MM.1S (cell line): ENCODE measurements around the gene PPM1E.
"Not testable (repeated sequence)": the region's sequence is repeated elsewhere in the genome, so short reads cannot be mapped to it uniquely, and the experiment has no call there.

Source experiments
- DNase-seq: peaks from one replicate; pipeline ENCODE4 v3.0.0-alpha.2; 2015
- H2AFZ ChIP-seq: fragments of 300-600 bp; sonication (generic); 2 replicates; pipeline ENCODE4 v1.6.0; 2016; ENCODE audit warnings: antibody characterized with exemption, low read length
- H3F3A ChIP-seq: fragments of 300-600 bp; sonication (generic); 2 replicates; pipeline ENCODE4 v1.6.1; 2016; ENCODE audit warnings: mild to moderate bottlenecking, antibody characterized with exemption, low read length, moderate library complexity, mixed read lengths; ENCODE audit not compliant: insufficient read depth
- H3K27ac ChIP-seq: fragments of 300-600 bp; sonication (generic); 2 replicates; pipeline ENCODE4 v1.5.1; 2016; ENCODE audit warnings: mild to moderate bottlenecking, low read length
- H3K27me3 ChIP-seq: fragments of 300-600 bp; sonication (generic); replicated peaks from 2 replicates; pipeline ENCODE4 v1.6.0; 2016; ENCODE audit warnings: low read length; ENCODE audit not compliant: insufficient read depth
- H3K36me3 ChIP-seq: fragments of 300-600 bp; sonication (generic); replicated peaks from 2 replicates; pipeline ENCODE4 v1.6.1; 2016; ENCODE audit warnings: mild to moderate bottlenecking, low read length, mixed read lengths; ENCODE audit not compliant: insufficient read depth
- H3K4me1 ChIP-seq: fragments of 300-600 bp; sonication (generic); 2 replicates; pipeline ENCODE4 v1.6.1; 2016; ENCODE audit warnings: low read length, mixed read lengths
- H3K4me2 ChIP-seq: fragments of 300-600 bp; sonication (generic); 2 replicates; pipeline ENCODE4 v1.6.0; 2016; ENCODE audit warnings: low read depth, low read length
- H3K4me3 ChIP-seq: fragments of 300-600 bp; sonication (generic); 2 replicates; pipeline ENCODE4 v1.5.1; 2016; ENCODE audit warnings: low read length, mixed read lengths
- H3K79me2 ChIP-seq: fragments of 300-600 bp; sonication (generic); 2 replicates; pipeline ENCODE4 v1.6.1; 2016; ENCODE audit warnings: mixed run types, low read length, mixed read lengths
- H3K9ac ChIP-seq: fragments of 300-600 bp; sonication (generic); 2 replicates; pipeline ENCODE4 v1.6.1; 2016; ENCODE audit warnings: low read length, mixed read lengths
- H3K9me2 ChIP-seq: fragments of 300-600 bp; sonication (generic); replicated peaks from 2 replicates; pipeline ENCODE4 v1.6.1; 2016; ENCODE audit warnings: mild to moderate bottlenecking, low read length, mixed read lengths; ENCODE audit not compliant: insufficient read depth
- H3K9me3 ChIP-seq: fragments of 300-600 bp; sonication (generic); replicated peaks from 2 replicates; pipeline ENCODE4 v1.6.1; 2016; ENCODE audit warnings: mild to moderate bottlenecking, low read length, mixed read lengths; ENCODE audit not compliant: insufficient read depth
- H4K20me1 ChIP-seq: fragments of 300-600 bp; sonication (generic); 2 replicates; pipeline ENCODE4 v1.6.1; 2016; ENCODE audit warnings: mild to moderate bottlenecking, low read length, moderate library complexity, mixed read lengths; ENCODE audit not compliant: insufficient read depth
- EZH2 ChIP-seq: fragments of 300-600 bp; sonication (generic); optimal IDR thresholded peaks from 2 replicates; pipeline ENCODE3; 2017; ENCODE audit warnings: low read depth, mild to moderate bottlenecking, antibody characterized with exemption, low read length, mixed read lengths
- EZH2phosphoT487 ChIP-seq: fragments of 300-600 bp; sonication (generic); IDR thresholded peaks from 2 replicates; pipeline ENCODE4 v1.6.1; 2018; ENCODE audit warnings: antibody characterized with exemption, low read length
- TF ChIP-seq, protein P1 (sequence below): fragments of 300-600 bp; sonication (generic); IDR thresholded peaks from 2 replicates; pipeline ENCODE4 v1.5.1; 2016; ENCODE audit warnings: antibody characterized with exemption, low read length, mixed read lengths

Gene PPM1E

DNA sequence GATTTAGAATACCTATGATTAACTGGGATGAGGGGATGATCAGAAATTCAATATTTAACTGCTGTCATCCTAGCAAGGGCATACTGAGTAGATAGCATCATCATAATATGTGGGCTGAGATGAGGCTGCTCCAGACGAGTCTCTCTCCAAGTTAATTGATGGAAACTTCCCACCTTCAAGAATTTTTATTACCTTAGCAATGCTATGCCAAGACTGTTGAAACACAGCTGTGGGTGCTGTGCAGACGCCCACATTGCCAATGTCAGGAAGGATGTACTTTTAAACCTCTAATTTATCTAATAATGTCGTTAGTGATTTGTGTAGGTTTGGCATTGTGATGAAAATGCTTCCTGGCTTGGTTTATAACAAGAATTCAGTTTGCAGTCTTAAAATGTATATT lies 180.6 kb downstream of the PPM1E start:
- TF ChIP-seq EZH2phosphoT487 (no peak), EZH2 (no peak)
- TF ChIP-seq, protein P1, sequence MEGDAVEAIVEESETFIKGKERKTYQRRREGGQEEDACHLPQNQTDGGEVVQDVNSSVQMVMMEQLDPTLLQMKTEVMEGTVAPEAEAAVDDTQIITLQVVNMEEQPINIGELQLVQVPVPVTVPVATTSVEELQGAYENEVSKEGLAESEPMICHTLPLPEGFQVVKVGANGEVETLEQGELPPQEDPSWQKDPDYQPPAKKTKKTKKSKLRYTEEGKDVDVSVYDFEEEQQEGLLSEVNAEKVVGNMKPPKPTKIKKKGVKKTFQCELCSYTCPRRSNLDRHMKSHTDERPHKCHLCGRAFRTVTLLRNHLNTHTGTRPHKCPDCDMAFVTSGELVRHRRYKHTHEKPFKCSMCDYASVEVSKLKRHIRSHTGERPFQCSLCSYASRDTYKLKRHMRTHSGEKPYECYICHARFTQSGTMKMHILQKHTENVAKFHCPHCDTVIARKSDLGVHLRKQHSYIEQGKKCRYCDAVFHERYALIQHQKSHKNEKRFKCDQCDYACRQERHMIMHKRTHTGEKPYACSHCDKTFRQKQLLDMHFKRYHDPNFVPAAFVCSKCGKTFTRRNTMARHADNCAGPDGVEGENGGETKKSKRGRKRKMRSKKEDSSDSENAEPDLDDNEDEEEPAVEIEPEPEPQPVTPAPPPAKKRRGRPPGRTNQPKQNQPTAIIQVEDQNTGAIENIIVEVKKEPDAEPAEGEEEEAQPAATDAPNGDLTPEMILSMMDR = no peak
- Histone ChIP-seq H3K9me2 (no peaks in the 10 kb centered on the region), H3K4me3 (no peak overlapping the region), H3K4me1 (no peaks in the 10 kb centered on the region), H3K79me2 (no peaks in the 10 kb centered on the region), H3K9ac (no peak overlapping the region), H2AFZ (no peak overlapping the region), H3K9me3 (no peaks in the 10 kb centered on the region), H4K20me1 (no peaks in the 10 kb centered on the region), H3K27ac (no peak overlapping the region), H3K4me2 (no peak overlapping the region), H3K36me3 (no peaks in the 10 kb centered on the region), H3K27me3 (no peaks in the 10 kb centered on the region), H3F3A (no peaks in the 10 kb centered on the region)
- DNase-seq = no peak

DNA sequence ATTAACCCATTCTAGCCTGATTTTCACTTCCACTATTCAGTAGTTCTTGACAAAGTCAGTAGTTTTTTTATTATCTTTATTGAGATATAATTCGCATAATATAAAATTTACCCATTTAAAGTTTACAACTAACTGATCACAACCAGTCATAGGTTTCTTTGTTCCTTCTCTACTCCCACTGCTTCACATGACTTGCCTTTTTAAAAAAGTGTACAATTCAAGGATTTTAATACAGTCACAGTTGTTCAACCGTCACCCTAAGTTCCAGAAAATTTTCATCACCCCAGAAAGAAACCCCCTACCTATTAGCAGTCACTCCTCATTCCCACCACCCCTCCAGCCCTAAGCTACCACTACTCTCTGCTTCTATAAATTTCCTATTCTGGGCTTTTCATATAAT lies 188.5 kb downstream of the PPM1E start:
- Histone ChIP-seq H3F3A (no peaks in the 10 kb centered on the region), H3K36me3 (no peaks in the 10 kb centered on the region), H3K79me2 (no peaks in the 10 kb centered on the region), H3K4me1 (no peaks in the 10 kb centered on the region), H3K9me2 (no peaks in the 10 kb centered on the region), H3K4me2 (no peak overlapping the region), H3K27me3 (no peaks in the 10 kb centered on the region), H4K20me1 (no peaks in the 10 kb centered on the region), H3K27ac (no peak overlapping the region), H3K4me3 (no peak overlapping the region), H2AFZ (no peak overlapping the region), H3K9me3 (no peaks in the 10 kb centered on the region), H3K9ac (no peak overlapping the region)
- no peak for DNase-seq
- TF ChIP-seq, protein P1 = no peak
- no peak for TF ChIP-seq EZH2phosphoT487

DNA sequence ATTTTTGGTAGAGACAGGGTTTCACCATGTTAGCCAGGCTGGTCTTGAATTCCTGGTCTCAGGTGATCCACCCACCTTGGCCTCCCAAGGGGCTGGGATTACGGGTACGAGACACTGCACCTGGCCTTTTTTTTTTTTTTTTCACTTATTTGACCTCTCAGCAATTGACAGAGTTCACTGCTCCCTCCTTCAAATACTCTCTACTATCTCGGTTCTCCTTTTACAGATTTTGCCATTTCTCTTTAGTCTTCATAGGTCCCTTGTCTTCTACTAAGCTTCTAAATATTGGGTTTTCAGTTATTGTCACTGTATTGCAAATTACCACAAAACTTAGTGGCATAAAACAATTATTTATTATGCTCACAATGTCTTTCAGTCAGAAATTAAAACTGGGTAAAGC lies 191.8 kb downstream of the PPM1E start:
- Histone ChIP-seq H3K4me1 (no peaks in the 10 kb centered on the region), H3K9me2 (no peaks in the 10 kb centered on the region), H3F3A (no peaks in the 10 kb centered on the region), H3K4me2 (no peak overlapping the region), H3K27me3 (no peaks in the 10 kb centered on the region), H3K9me3 (no peaks in the 10 kb centered on the region), H2AFZ (no peak overlapping the region), H3K9ac (no peak overlapping the region), H3K4me3 (no peak overlapping the region), H3K36me3 (no peaks in the 10 kb centered on the region), H4K20me1 (no peaks in the 10 kb centered on the region), H3K79me2 (no peaks in the 10 kb centered on the region), H3K27ac (no peak overlapping the region)
- DNase-seq = no peak
- TF ChIP-seq, protein P1 = no peak

DNA sequence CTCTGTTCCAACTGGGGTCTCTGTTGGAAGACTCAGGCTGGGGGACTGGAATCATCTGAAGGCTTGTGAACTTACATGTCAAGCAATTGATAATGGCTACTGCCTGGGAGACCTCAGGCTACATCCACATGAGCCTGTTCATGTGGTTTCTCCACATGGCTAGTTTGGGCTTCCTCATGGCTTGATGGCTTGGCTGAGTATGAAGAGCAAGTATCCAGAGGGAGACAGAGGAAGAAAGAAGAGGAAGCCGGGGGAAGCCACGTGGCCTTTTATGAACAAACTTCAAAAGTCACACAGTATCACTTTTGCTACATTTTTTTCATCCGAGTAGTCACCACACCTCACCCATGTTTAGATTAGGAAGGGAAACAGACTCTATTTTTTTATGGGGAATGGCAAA lies 192.2 kb downstream of the PPM1E start:
- Histone ChIP-seq H3K27ac (no peak overlapping the region), H3K9me3 (no peaks in the 10 kb centered on the region), H3K36me3 (no peaks in the 10 kb centered on the region), H3K4me3 (no peak overlapping the region), H3K4me2 (no peak overlapping the region), H3K4me1 (no peaks in the 10 kb centered on the region), H2AFZ (no peak overlapping the region), H3K9me2 (no peaks in the 10 kb centered on the region), H3K27me3 (no peaks in the 10 kb centered on the region), H3K9ac (no peak overlapping the region), H3K79me2 (no peaks in the 10 kb centered on the region), H4K20me1 (no peaks in the 10 kb centered on the region), H3F3A (no peaks in the 10 kb centered on the region)
- TF ChIP-seq EZH2phosphoT487 (no peak), EZH2 (no peak)
- TF ChIP-seq, protein P1 = no peak
- no peak for DNase-seq

DNA sequence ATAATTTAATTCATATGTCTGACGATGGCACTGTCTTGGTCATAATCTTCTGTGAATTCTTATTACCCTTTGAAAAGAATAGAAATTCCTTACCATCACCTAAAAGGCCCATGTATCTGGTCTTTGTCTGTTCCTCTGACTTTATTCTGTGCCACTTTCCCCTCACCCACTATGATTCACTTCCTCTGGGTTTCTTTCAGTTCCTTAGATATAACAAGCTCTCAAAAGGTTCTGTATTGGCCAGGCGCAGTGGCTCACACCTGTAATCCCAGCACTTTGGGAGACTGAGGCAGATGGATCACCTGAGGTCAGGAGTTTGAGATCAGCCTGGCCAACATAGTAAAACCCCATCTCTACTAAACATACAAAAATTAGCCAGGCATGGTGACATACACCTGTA lies 198.7 kb downstream of the PPM1E start:
- not testable (repeated sequence) for H3K9ac ChIP-seq, DNase-seq, H3K4me3 ChIP-seq, H2AFZ ChIP-seq, H3K4me2 ChIP-seq, H3K79me2 ChIP-seq, H3K27ac ChIP-seq, H3K4me1 ChIP-seq, H3K9me3 ChIP-seq, H4K20me1 ChIP-seq, H3F3A ChIP-seq, H3K36me3 ChIP-seq, H3K27me3 ChIP-seq, H3K9me2 ChIP-seq
